MM.1S (cell line): ENCODE data around the gene LSAMP.

Experiments
- DNase-seq: peaks from one replicate; pipeline ENCODE4 v3.0.0-alpha.2; 2015
- H2AFZ ChIP-seq: fragments of 300-600 bp; sonication (generic); 2 replicates; pipeline ENCODE4 v1.6.0; 2016; ENCODE audit warnings: antibody characterized with exemption, low read length
- H3F3A ChIP-seq: fragments of 300-600 bp; sonication (generic); 2 replicates; pipeline ENCODE4 v1.6.1; 2016; ENCODE audit warnings: mild to moderate bottlenecking, antibody characterized with exemption, low read length, moderate library complexity, mixed read lengths; ENCODE audit not compliant: insufficient read depth
- H3K27ac ChIP-seq: fragments of 300-600 bp; sonication (generic); 2 replicates; pipeline ENCODE4 v1.5.1; 2016; ENCODE audit warnings: mild to moderate bottlenecking, low read length
- H3K27me3 ChIP-seq: fragments of 300-600 bp; sonication (generic); replicated peaks from 2 replicates; pipeline ENCODE4 v1.6.0; 2016; ENCODE audit warnings: low read length; ENCODE audit not compliant: insufficient read depth
- H3K36me3 ChIP-seq: fragments of 300-600 bp; sonication (generic); replicated peaks from 2 replicates; pipeline ENCODE4 v1.6.1; 2016; ENCODE audit warnings: mild to moderate bottlenecking, low read length, mixed read lengths; ENCODE audit not compliant: insufficient read depth
- H3K4me1 ChIP-seq: fragments of 300-600 bp; sonication (generic); 2 replicates; pipeline ENCODE4 v1.6.1; 2016; ENCODE audit warnings: low read length, mixed read lengths
- H3K4me2 ChIP-seq: fragments of 300-600 bp; sonication (generic); 2 replicates; pipeline ENCODE4 v1.6.0; 2016; ENCODE audit warnings: low read depth, low read length
- H3K4me3 ChIP-seq: fragments of 300-600 bp; sonication (generic); 2 replicates; pipeline ENCODE4 v1.5.1; 2016; ENCODE audit warnings: low read length, mixed read lengths
- H3K79me2 ChIP-seq: fragments of 300-600 bp; sonication (generic); 2 replicates; pipeline ENCODE4 v1.6.1; 2016; ENCODE audit warnings: mixed run types, low read length, mixed read lengths
- H3K9ac ChIP-seq: fragments of 300-600 bp; sonication (generic); 2 replicates; pipeline ENCODE4 v1.6.1; 2016; ENCODE audit warnings: low read length, mixed read lengths
- H3K9me2 ChIP-seq: fragments of 300-600 bp; sonication (generic); replicated peaks from 2 replicates; pipeline ENCODE4 v1.6.1; 2016; ENCODE audit warnings: mild to moderate bottlenecking, low read length, mixed read lengths; ENCODE audit not compliant: insufficient read depth
- H3K9me3 ChIP-seq: fragments of 300-600 bp; sonication (generic); replicated peaks from 2 replicates; pipeline ENCODE4 v1.6.1; 2016; ENCODE audit warnings: mild to moderate bottlenecking, low read length, mixed read lengths; ENCODE audit not compliant: insufficient read depth
- H4K20me1 ChIP-seq: fragments of 300-600 bp; sonication (generic); 2 replicates; pipeline ENCODE4 v1.6.1; 2016; ENCODE audit warnings: mild to moderate bottlenecking, low read length, moderate library complexity, mixed read lengths; ENCODE audit not compliant: insufficient read depth
- EZH2 ChIP-seq: fragments of 300-600 bp; sonication (generic); optimal IDR thresholded peaks from 2 replicates; pipeline ENCODE3; 2017; ENCODE audit warnings: low read depth, mild to moderate bottlenecking, antibody characterized with exemption, low read length, mixed read lengths
- EZH2phosphoT487 ChIP-seq: fragments of 300-600 bp; sonication (generic); IDR thresholded peaks from 2 replicates; pipeline ENCODE4 v1.6.1; 2018; ENCODE audit warnings: antibody characterized with exemption, low read length
- TF ChIP-seq, protein P1 (sequence below): fragments of 300-600 bp; sonication (generic); IDR thresholded peaks from 2 replicates; pipeline ENCODE4 v1.5.1; 2016; ENCODE audit warnings: antibody characterized with exemption, low read length, mixed read lengths

LSAMP gene

DNA sequence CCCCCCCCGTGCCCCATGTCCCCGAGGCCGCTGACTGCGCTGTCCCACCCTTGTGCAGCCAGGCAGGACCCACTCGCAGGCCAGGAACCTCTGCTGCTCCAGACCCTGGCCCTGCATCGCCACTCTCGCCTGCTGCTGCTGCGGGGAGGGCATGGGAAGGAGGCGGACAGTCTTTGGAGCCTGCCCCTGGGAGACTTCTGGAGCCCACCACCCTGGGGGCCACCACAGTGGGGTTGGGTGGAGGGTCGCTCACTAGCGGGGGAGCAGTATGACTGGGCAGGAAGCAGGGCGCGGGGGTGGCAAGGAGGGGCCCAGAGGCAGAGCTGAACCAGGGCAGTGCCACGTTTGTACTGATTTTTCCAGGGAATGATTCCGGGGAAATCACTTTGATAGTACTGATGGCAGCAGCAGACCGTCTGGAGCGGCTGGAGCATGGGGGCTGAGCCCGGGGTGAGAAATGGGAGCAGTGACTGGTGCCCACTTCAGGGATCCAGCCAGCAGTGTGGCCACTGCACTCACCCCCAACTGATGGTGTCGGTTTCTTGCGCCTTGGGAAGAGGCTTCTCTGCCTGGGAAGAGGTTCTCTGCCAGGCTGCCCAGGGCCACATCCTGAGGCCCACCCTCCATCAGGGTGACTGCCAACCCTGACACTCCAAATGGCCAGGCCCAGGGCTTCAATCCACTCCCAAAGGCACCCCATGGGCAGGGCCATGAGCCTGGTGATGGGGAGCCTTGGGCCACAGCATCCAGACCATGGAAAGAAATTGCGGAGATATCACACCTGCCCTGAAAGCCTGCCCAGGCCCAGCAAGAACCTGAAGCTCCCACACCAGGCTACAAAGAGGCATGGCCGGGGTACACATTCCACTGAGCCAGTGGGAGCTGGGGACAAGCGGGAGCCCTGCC, 53.7 kb downstream of the LSAMP start:
- Histone ChIP-seq H3K9me2 (no peaks in the 10 kb centered on the region), H3K9me3 (no peaks in the 10 kb centered on the region), H2AFZ (no peak overlapping the region), H3K9ac (no peak overlapping the region), H4K20me1 (no peaks in the 10 kb centered on the region), H3K4me2 (no peak overlapping the region), H3K4me3 (no peak overlapping the region), H3K27me3 (no peaks in the 10 kb centered on the region), H3K27ac (no peak overlapping the region), H3K79me2 (no peaks in the 10 kb centered on the region), H3K4me1 (no peaks in the 10 kb centered on the region), H3K36me3 (no peaks in the 10 kb centered on the region), H3F3A (no peaks in the 10 kb centered on the region)
- no peak for DNase-seq
- TF ChIP-seq EZH2 (no peak), EZH2phosphoT487 (no peak)
- TF ChIP-seq, protein P1, sequence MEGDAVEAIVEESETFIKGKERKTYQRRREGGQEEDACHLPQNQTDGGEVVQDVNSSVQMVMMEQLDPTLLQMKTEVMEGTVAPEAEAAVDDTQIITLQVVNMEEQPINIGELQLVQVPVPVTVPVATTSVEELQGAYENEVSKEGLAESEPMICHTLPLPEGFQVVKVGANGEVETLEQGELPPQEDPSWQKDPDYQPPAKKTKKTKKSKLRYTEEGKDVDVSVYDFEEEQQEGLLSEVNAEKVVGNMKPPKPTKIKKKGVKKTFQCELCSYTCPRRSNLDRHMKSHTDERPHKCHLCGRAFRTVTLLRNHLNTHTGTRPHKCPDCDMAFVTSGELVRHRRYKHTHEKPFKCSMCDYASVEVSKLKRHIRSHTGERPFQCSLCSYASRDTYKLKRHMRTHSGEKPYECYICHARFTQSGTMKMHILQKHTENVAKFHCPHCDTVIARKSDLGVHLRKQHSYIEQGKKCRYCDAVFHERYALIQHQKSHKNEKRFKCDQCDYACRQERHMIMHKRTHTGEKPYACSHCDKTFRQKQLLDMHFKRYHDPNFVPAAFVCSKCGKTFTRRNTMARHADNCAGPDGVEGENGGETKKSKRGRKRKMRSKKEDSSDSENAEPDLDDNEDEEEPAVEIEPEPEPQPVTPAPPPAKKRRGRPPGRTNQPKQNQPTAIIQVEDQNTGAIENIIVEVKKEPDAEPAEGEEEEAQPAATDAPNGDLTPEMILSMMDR: no peak

DNA sequence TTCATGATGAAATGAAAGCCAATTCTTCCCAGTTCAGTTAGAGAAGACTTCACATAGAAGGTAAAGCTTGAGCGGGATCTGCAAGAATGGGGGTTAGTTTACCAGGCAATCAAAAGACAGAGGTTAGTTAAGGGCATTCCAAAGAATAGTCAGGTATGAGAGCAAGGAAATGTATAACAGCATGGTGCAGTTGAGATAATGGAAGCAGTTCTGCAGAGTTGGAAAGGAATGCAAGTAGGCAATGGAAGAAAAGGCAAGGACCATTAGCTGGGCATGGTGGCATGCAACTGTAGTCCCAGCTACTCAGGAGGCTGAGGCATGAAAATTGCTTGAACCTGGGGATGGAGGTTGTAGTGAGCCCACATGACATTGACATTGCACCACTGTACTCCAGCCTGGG, 55.0 kb downstream of the LSAMP start:
- H3K79me2 ChIP-seq: no peaks in the 10 kb centered on the region
- no peak overlapping the region for H2AFZ ChIP-seq
- no peaks in the 10 kb centered on the region for H3K4me1 ChIP-seq
- TF ChIP-seq EZH2: no peak
- TF ChIP-seq, protein P1: no peak
- no peak for TF ChIP-seq EZH2phosphoT487
- H3K9me3 ChIP-seq: no peaks in the 10 kb centered on the region
- H3K9ac ChIP-seq: no peak overlapping the region
- H3K36me3 ChIP-seq: no peaks in the 10 kb centered on the region
- no peaks in the 10 kb centered on the region for H4K20me1 ChIP-seq
- DNase-seq: no peak
- no peaks in the 10 kb centered on the region for H3K27me3 ChIP-seq
- no peak overlapping the region for H3K27ac ChIP-seq
- H3K9me2 ChIP-seq: no peaks in the 10 kb centered on the region
- H3F3A ChIP-seq: no peaks in the 10 kb centered on the region
- H3K4me2 ChIP-seq: no peak overlapping the region
- H3K4me3 ChIP-seq: no peak overlapping the region

GRCh38 chr3:116388867-116389385, 56.4 kb downstream of the LSAMP start:
- no peak for DNase-seq
- TF ChIP-seq EZH2phosphoT487 (no peak), EZH2 (no peak)
- TF ChIP-seq, protein P1: no peak
- no peaks in the 10 kb centered on the region for H3K79me2 ChIP-seq
- no peak overlapping the region for H3K4me3 ChIP-seq
- H3K4me1 ChIP-seq: no peaks in the 10 kb centered on the region
- H4K20me1 ChIP-seq: no peaks in the 10 kb centered on the region
- H3K36me3 ChIP-seq: no peaks in the 10 kb centered on the region
- no peak overlapping the region for H3K9ac ChIP-seq
- no peaks in the 10 kb centered on the region for H3K9me2 ChIP-seq
- H3F3A ChIP-seq: no peaks in the 10 kb centered on the region
- no peaks in the 10 kb centered on the region for H3K27me3 ChIP-seq
- no peaks in the 10 kb centered on the region for H3K9me3 ChIP-seq
- H3K27ac ChIP-seq: no peak overlapping the region
- no peak overlapping the region for H2AFZ ChIP-seq
- no peak overlapping the region for H3K4me2 ChIP-seq
